Retinal pigment epithelial cell (primary cell): ENCODE data around the gene IFIT1B.
"Not testable (repeated sequence)": the region's sequence is repeated elsewhere in the genome, so short reads cannot be mapped to it uniquely, and the experiment has no call there.

ENCODE experiments used
- DNase-seq: peaks from one replicate; pipeline ENCODE4 v3.0.0-alpha.2; 2010; ENCODE audit warnings: low read depth
- H3K4me3 ChIP-seq: 2 replicates; pipeline ENCODE4 v1.5.1; 2011; ENCODE audit warnings: mild to moderate bottlenecking, low read length, control low read depth, moderate library complexity
- TF ChIP-seq, protein P1 (sequence below): conservative IDR thresholded peaks from 2 replicates; pipeline ENCODE4 v1.5.1; 2011; ENCODE audit warnings: low read depth, low read length, control low read depth, inconsistent platforms

IFIT1B gene, protein sequence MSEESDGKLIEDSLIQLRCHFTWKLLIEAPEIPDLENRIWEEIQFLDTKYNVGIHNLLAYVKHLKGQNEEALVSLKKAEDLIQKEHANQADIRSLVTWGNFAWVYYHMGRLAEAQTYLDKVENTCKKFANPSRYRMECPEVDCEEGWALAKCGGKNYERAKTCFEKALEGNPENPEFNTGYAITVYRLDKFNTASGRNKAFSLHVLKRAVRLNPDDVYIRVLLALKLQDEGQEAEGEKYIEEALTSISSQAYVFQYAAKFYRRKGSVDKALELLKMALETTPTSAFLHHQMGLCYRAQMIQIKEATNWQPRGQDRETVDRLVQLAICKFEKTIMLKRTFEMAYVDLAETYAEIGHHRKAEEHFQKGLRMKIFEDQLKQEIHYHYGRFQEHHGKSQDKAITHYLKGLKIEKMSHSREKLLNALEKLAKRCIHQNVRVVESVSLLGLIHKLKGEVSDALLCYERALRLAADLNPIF

DNA sequence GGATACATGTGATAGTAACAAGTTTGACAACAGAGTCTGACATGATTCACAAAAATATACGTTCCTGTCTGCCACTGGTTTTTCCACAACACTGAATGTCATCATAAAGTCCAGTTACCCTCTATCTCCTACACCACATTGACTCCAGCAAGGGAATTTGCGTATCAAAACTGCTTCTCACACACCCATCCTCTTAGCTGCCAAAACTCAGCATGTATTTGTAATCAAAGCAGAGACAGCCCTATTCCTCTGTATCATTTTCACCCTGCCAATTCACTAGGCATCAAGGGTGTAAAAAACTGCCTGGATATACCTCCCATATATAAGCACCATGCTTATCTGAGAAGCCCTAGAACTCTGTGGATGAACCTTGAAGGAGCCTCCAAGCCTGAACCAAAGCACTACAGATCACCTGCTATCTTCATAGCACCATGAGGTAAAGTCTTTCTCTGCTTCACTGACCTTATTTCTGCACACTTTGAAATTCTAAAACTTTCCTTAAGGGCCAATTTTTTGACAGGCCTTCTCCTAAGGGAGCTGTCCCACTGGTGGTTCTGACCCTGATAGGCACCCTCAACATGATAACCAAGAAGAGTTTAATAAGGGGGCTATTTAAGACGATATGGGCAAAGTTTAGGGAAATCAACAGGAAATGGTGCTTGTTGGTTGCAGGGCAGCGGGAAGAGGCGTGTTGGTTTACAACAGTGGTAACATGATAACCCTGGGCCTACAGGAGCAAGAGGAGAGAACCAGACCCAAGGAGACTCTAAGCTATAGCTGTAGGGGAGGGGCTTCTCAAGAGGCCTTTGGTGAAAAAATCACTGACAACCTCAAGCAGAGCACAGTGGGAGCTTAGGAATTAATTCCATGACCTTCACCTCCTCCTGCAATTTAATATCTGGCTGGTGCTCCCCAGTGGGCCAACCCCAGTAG, at the start of gene IFIT1B:
Gene IFIT1B (plus strand): TSS at position 352 of the 933 bp plus-strand sequence. CDS start 80 bp downstream, at position 432.
- no peak for DNase-seq
- no peak within 1 kb of the TSS for H3K4me3 ChIP-seq
- TF ChIP-seq, protein P1, sequence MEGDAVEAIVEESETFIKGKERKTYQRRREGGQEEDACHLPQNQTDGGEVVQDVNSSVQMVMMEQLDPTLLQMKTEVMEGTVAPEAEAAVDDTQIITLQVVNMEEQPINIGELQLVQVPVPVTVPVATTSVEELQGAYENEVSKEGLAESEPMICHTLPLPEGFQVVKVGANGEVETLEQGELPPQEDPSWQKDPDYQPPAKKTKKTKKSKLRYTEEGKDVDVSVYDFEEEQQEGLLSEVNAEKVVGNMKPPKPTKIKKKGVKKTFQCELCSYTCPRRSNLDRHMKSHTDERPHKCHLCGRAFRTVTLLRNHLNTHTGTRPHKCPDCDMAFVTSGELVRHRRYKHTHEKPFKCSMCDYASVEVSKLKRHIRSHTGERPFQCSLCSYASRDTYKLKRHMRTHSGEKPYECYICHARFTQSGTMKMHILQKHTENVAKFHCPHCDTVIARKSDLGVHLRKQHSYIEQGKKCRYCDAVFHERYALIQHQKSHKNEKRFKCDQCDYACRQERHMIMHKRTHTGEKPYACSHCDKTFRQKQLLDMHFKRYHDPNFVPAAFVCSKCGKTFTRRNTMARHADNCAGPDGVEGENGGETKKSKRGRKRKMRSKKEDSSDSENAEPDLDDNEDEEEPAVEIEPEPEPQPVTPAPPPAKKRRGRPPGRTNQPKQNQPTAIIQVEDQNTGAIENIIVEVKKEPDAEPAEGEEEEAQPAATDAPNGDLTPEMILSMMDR = no peak

DNA sequence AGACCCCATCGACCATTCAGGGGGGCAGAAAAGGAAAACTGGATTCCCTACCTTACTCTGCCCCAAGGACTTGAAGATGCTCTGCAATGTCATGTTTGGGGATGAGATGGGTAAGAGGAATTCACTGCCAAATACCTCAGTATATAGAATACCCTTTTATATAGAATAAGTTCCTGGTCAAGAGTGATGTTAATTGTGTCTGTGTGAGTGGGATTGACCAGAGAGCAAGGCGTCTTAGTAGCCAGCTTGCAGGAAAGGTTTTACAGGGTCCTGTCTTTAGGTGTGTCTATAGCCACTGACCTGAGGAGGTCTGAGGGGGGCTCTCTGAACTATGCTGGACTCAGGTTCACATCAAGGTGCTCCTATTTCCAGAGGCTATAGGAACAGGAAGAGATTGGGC, 48.7 kb upstream of the IFIT1B start:
- TF ChIP-seq, protein P1 = no peak
- H3K4me3 ChIP-seq = no peak overlapping the region
- no peak for DNase-seq

DNA sequence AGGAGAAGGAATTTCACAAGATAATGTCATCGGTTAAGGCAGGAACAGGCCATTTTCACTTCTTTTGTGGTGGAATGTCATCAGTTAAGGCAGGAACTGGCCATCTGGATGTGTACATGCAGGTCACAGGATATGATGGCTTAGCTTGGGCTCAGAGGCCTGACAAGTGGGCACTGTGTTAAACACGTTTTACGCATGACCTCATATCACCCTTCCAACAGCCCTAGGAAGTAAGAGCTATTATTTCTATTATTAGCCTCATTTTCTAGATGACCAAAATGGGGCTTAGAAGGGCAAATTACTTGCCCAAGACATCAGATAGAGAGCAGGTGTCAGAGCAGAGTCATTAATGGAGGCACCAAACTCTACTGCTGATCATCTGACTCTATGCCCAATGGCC, 47.8 kb upstream of the IFIT1B start:
- not testable (repeated sequence) for H3K4me3 ChIP-seq, DNase-seq

DNA sequence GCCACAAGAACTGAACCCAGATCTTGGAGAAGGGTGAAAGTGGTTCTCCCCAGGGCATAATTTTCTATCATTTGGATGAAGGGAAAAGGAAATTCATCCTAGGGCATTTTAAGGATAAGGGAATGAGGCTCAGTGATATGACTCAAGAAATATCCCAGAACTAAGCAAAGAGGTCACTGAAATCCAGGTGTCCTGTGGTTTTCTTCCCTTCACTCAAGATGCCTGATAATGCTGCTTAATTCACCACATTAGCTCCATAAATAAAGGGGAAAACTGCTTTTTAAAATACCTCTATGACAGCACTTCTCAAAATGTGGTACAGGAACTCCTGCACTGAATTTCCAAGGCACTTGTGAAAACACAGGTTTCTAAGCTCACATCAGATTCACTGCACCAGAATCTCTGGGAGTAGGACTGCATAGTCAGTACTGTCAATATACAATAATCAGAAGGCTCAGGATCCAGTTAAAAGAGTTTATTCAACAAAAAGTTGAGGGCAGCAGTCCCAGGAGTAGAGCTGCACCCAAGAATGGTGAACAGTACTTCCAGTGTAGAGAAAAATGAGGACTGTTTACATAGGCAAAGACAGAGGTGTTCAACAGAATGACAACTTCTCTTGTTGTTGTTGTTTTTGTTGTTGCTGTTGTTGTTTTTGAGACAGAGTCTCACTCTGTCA, 47.2 kb upstream of the IFIT1B start:
- H3K4me3 ChIP-seq = no peak overlapping the region
- DNase-seq = no peak
- TF ChIP-seq, protein P1 = no peak

DNA sequence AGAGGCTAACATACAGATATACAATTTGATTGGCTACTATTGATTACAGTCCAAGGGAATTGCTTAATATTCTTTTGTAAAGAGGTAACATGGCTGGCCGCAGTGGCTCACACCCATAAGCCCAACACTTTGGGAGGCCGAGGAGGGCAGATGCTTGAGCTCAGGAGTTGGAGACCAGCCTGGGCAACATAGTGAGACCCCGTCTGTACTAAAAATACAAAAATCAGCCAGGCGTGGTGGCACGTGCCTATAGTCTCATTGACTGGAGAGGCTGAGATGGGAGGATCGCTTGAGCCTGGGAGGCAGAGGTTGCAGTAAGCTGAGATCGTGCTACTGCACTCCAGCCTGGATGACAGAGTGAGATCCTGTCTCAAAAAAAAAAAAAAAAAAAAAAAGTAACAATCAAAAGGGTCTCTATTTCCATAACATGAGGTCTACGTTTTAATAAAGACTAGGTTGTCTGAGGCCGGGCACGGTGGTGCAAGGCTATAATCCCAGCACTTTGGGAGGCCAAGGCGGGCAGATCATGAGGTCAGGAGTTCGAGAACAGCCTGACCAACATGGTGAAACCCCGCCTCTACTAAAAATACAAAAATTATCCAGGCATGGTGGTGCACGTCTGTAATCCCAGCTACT, 46.3 kb upstream of the IFIT1B start:
- not testable (repeated sequence) for H3K4me3 ChIP-seq, DNase-seq

DNA sequence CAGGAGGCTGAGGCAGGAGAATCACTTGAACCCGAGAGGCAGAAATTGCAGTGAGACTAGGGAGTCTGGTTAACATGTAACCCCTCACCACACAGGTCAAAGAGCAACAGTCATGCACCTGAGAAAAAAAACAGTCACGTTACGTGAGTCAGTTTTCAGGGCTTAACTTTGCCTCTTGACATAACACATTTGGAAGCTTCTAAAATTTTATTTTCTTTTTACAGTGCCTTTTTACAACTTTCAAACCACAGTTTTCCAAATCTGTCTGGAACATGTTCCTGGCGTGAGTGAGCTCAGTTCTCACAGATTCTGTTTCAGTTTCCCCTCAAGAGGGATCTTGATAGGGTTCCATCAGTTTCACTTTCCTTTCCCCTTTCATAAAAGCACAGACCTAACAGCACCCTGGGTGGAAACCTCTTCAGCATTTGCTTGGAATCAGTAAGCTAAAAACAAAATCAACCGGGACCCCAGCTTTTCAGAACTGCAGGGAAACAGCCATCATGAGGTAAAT, 45.7 kb upstream of the IFIT1B start:
- no peak overlapping the region for H3K4me3 ChIP-seq
- TF ChIP-seq, protein P1 = no peak
- DNase-seq = no peak

DNA sequence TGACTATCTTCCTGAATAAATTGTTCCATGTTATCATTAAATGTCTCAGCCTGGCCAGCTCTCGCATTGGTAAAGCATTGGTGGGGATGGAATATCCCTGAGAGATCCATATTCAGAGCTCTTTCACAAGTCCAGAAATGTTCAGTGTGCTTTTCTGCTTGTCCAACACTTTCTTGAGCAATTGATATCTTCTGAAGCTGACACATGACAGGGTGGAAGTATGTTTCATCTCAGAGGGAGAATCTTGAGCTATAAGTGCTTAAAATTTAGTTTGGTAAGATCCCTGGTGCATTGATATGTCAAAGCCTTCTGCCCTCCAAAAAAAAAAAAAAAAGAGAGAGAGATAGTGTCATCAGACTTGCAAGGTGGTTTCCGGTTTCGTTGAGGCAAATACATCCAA, 42.6 kb upstream of the IFIT1B start:
- no peak for DNase-seq
- no peak overlapping the region for H3K4me3 ChIP-seq
- TF ChIP-seq, protein P1 = no peak
